Limb (tissue), 2 donors: Measurements from ENCODE around the gene PIP5K1B.

ENCODE experiments used
- DNase-seq, 2 donors: peaks; one replicate each; pipeline ENCODE4 v3.0.0-alpha.2; 2016; ENCODE audit errors: extremely low spot score in 2 of 2

PIP5K1B gene

DNA sequence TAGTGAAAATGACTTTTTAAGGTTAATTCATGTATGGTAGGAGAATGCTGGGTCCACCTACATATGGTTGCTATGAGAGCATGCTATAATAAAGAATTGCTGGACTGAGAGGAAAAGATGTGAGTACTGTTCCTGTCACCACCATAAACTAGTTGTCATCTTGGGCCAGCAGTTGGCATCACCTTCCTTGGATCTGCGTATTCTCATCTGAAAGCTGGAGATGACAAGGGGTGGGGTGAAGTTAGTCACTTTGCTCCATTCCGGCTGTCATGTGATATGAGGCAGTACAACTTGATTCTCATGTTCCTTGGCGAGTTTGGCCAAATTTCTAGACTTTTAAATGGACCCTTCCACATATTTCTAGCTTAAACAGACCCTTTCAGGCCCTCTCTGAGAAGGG lies 33.3 kb downstream of the PIP5K1B start:
- DNase-seq: no peak

DNA sequence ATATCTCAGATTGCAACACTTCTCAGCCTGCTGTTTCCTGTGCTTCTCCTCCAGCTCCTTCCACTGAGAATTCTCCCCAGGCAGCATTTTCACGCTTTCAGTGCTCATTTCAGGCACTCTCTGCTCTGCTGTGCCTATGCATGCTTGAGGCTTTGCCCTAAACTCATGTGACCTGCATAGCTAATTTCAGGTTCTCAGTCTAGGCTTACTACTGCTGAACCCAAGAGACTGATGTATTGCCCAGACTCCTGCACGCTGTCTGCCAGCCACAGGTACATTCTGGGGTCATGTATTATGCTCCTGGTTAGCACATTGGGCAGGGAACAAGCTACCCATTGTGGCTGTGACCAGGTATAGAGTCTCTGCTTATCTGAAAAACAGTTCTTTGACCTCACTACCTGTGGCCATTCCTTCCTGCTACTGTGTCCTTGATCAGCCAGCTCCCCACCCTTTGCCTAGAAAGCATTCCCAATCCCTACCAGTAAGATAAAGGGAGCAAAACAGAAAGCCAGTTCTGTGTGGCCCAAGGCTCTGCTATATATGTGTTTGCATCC lies 34.7 kb downstream of the PIP5K1B start:
- no peak for DNase-seq

DNA sequence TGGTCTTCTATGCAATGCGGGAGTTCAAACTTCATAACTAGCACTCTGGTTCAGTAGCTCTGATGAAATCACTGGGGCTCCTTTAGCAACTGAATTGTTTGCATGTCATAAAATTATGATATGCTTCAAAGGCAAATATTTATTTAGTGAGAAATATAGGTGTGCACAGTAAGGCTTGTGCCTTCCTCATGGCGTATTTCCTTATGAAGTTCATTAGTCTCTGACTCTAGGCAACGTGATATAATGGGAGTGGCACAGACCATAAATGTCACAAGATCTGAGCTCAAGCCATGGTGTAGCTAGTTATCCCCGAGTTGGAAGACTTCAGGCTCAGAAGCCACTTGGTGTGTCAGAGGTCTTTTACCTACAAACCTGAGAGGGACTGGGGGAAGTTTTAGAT lies 35.5 kb downstream of the PIP5K1B start:
- DNase-seq: no peak

DNA sequence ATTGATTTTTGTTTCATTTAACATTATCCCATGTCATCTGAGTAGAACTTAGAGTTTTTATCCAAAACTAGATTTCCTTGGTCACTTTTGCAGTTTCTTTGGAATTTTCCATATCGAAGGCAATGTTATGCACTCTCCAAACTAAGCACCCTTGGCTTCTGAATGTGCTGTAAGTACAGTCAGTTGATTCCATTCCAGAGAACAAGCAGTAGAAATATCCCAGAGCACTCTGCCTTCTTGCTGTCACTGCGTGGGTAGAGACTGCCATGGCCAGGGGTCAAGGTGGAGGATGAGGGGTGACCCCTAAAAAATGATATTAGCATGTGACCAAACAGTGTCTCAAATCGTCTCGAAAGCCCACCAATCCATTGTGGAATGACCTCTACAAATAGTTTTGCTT lies 36.2 kb downstream of the PIP5K1B start:
- no peak for DNase-seq

DNA sequence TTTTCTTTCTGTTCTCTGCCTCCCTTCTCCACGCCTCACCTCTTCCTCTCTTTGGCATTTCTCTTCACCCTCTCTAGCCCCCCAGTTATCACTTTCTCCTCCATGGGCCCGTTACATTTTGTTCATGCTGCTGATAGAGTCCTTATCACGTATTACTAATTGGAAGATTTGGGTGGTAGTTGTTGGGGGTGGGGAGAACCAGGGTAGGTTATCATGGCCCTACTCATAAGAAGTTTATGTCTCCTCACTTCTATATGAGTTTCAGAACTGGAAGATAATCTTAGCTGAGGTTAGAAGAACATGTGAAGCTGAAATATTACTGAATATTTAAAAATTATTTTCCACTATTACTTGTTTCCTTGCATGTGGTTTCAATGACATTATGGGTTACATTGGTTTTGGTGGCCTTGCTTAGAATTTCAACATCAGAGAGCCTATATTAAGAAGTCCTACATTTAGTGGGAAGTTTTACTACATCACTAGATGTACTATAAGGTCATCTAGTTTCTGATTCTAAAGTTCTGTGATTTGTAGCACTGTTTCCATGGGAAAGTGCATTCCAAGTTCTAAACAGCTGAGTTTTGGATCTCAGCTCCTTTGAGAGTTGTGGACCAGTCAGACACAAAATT lies 36.8 kb downstream of the PIP5K1B start:
- no peak for DNase-seq

DNA sequence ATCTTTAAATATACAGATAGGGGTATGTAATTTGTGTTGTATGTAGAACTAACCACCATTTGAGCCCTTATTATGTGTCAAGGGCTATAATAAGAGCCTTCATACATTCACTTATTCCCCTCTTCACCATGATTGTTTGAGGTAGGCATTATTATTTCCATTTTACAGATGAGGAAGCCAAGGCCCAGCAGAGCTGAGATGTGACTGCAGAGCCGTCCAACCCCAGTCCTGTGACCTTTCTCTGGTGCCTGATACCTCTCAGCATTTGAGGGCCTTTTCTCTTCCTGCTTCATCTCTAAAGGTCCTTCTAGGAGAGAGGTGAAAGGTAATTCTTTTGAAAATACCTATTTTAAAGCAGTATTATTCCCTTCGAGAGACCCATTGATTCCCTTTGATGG lies 37.3 kb downstream of the PIP5K1B start:
- DNase-seq: no peak

DNA sequence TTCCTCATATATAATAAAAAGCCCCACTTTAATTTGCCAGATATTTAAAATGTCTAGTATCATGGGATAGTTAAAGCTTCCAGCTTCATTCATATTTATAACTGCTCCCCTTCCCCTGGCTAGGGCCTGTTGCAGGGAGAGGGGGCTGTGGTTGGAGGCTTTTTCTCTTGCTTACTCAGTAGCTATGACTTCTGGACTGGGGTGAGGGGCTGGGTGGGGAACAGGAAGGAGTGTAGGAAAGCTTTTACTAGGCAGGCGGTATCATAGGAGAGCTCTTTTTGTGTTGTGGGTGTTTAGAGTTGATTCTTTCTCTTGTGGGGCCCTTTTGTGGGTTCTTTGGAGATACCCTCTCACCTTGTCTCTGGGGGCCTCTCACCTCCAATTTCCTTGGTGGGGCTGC lies 39.4 kb downstream of the PIP5K1B start:
- no peak for DNase-seq

DNA sequence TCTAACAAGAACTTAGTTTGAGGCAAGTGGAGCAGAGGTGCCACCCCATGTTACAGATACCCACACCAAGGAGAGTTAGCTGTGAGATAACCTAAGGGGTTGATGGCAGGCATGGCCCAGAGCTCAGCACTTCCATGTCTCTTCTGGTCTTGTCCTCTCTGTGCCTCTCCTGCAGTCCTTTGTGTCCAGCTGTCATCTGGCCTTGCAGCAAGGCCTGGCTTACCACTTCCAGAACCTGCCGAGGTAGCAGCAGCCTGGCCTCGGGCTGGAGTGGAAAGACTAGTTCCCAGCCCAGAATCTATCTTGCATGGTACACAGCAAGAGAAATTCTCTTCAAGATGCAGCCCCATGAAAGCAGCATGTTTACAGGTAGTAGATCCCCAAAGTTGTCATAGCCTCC lies 41.5 kb downstream of the PIP5K1B start:
- DNase-seq: no peak

DNA sequence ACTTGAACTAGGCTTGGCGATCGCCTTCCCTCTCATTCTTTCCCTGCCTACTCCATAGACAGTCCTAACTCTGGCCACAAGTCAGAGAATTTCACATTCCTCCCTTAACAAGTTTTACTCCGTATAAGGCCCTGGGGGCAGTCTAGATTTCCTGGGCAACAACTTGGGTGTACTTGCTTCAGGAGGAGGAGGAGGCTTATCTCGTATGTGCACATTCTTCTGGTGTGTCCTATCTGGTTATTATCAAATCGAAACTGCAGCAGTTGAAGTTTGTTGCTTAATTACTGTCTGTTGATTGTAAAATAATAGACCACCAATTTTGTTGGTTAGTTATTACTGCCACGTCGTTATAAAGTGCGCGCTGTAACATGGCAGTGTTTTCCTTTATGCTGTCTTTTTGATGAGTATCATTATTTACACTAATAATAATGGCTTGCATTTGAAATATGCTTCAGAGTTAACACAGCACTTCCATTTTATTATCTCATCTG lies 42.0 kb downstream of the PIP5K1B start:
- DNase-seq: no peak

DNA sequence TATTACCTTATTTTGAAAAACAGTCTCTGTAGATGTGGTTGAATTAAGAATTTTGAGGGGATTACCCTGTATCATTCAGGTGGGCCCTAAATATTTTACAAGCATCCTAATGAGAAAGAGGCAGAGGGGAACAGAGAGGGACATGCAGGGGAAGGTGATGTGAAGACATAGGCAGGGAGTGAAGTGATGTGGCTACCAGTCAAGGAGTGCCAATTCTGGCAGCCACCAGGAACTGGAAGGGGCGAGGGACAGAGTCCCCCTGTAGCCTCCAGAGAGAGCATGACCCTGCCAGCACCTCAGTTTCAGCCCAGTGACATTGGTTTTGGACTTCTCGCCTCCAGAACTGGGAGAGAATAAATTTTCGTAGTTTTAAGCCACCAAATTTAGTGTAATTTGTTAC lies 44.1 kb downstream of the PIP5K1B start:
- no peak for DNase-seq

DNA sequence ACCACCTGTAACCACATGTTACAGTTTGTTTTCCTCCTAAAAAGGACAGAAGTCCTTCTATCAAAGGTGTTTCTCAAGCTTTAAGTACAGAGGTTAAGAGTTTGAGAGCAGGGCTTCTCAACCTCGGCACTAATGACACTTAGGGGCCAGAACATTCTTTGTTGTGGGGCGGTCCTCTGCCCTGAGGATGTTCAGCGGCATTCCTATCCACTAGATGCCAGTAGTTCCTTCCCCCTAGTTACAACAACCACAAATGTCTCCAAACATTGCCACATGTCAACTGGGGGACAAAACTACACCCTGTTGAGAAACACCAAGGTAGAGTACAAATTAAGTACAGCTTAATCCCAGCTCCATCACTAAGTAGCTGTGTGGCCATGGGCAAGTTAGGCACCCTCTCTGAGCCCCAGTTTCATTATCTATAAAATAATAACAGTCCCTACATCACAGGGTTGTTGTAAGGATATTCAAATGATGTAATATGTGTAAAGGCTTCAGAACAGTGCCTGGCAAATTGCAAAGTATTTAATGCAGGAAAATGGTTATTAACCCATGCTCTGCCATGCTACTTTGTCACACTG lies 44.6 kb downstream of the PIP5K1B start:
- no peak for DNase-seq

DNA sequence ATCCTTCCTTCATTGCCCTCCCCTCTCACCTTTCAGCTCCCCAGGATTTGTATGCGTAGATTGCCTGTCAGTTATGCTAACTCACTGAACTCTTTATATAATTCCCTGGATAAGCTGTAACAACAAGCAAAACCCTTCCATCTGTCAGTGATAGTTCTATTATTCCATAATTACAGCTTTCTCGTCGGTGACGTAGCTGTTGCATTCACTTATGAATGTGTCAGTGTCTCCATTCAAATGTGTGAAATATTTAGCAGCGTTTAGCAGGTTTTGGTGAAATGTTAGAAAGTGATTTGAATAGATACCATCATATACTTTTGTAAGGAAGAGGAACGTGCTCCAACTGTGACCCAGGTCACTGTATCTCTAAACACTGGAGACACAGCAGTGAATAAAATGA lies 45.2 kb downstream of the PIP5K1B start:
- DNase-seq: no peak

DNA sequence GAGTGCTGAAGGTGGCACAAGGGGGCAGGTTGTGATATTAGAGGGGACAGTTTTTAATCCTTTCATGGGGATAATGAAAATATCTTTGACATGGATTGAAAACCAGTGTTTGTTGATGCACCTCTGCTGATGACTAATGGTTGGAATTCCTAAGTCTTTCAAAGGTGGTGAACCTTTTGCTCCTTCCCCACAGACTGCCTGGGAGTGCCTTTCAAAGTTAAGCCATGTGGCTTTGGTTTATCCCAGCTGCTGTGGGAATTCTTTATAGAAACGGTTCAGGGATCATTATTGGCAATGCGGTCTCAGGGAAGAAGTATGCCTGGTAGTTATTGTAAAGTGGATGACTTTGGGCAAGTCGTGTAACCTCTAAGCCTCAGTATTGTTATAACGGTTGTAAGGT lies 45.7 kb downstream of the PIP5K1B start:
- no peak for DNase-seq

DNA sequence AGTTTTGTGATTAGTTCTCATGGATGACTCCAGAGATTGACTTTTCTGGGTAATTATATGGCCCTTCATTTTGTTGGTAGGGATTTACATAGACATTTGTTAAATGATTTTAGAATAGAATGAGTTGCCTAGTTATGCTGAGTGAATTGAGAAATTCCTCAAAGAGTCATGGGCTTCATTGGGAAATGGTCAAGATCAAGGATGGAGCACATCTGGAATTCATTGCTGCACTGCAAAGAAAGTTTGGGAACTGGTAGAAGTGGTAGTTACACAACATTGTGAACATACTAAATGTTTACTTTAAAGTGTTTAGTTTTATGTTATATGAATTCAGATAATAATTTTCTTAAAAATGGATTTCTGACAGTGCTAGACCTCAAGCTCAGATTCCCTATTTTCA lies 46.5 kb downstream of the PIP5K1B start:
- DNase-seq: no peak

DNA sequence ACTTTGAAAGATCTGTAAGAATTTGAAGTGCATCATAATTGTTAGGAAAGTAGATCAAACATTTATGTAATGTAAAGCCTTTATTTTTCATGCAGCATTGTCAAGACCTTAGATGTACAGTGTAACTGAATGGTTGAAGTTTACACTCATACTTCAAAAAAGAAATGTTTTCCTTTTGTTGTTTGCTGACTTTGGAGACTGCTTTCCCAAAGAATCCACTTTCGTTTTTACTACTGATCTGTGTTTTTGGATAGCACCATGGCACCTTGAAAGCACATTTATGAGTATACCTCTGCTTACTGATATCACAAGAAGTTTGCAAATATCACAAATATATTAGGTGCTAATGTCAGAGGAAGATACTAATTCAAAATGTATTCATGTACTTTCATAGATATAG lies 50.0 kb downstream of the PIP5K1B start:
- no peak for DNase-seq

DNA sequence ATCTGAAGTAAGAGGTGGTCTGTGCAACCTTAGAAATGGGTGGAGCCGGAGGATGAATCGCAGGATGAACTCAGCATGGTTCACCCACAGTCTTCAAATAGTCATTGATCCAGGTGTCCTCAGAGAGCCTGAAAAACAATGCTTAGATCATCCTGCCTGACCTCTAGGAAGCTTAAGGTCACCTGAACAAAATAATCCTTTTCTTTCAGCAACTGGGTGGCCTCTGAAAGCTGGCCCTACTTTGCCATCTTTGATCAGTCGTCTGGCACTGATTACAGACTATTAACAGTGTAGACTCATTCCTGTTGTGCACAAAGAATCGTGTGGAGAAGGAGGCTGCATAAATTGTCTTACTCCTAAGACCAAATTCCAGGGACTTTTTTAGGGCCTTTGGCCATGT lies 50.7 kb downstream of the PIP5K1B start:
- DNase-seq: no peak

DNA sequence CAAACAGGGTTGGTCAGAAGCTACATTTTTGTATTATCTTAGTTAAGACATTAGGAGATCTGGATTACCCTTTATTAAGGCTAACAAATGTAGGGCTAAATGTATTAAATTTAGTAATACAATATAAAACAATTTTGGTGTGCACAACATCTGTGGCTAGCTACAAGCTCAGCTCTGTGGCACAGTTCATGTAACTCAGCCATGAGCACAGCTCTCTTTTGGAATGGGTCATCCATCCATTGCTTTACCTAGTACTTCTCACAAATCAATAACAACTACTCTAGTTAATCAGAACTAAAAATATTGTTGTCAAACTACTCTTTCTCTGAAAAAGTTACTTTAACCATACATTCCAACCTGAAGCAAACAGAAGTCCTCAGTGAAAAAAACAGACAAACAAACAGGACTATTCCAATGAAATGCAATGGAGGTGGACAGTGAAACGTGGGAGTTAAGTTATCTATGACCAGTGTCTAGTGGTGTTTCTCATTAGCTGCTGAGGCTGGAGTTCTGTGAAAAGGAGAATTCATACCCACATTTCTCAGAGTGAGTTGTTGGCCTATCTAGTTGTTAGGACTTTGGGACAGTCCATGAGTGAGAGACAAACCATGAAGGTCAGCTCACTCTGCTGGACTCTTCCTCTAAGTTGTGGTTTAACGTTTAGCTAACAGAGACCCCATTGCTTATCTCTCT lies 55.1 kb downstream of the PIP5K1B start:
- no peak for DNase-seq

DNA sequence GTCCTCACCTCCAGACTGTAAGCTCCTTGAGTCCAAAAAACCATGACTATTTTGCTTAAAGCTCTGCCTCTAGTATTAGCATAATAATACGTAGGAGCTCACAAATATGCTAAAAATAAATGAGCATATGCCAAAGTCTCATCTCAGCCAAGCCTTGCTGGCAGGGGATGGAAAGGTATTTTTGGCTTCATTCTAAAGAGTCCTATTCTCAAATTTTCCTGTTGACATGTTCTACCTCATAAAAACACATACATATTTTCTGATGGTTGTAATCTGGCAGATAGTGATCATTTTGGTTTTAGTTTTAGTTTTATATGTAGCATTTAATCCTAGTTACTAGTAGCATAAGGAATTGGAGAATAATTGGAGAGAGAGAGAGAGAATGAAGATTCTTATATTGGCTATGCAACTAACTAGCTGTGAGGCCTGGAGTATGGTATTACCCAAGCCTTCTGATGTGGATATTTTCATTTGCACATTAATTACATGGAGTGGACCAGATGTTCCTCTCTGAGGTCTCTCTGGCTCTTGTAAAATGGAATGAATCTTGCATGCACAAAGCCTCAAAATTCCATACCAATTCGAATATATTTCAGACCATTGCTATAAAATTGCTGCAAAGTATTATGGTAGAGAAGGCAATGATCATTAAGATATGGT lies 55.8 kb downstream of the PIP5K1B start:
- no peak for DNase-seq

DNA sequence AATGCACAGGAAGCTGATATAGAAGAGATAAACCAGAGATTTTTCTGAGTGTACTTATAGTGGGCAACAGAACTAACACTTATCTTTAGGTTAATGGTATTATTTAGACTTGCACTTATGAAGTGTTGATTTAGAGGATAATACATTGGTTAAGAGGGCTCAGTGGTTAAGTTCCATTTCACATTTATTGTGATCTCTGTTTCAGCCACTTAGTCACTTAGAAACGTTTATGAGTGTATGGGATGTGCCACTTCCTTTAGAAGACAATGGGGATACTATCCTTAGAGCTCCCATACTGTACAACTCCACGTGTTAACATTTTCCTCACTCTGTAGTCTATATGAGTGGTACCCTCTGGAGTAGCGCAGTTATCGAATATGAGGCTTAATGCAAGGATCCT lies 57.5 kb downstream of the PIP5K1B start:
- no peak for DNase-seq

DNA sequence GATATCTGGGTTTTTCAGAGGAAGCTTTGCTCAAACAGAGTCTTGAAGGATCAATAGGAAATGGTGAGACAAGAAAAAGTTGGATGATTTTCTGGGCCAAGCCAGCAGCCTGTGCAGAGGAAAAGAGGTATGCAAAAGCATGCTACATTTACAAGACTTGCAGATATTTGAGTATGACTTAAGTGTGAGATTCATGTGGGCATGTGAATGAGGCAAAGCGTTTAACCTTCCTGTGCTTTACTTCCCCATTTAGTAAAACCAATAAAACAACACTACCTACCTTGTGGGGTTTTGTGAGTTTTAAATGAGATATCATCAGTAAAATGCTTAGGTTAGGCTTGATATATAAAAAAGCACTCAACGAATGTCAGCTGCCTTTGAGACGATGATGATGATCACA lies 58.1 kb downstream of the PIP5K1B start:
- DNase-seq: no peak

DNA sequence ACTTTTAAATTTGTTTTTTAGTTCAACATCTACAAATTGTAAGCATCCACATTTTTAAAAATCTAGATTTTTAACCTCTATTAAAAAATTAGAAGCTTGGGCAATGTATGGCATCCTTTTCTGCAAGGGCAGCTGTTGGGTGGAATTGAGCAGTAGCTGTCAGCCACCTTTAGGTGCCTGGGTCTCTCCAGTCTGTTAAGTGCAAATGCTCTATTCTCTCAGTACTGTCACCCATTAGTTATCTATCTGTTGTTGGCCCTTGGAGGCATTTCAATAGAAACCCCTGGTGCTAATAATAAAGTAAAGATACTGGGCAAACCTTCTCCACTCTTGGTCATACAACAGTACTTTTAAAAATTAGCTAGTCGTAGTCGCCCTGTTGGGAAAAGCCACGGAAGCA lies 63.6 kb downstream of the PIP5K1B start:
- DNase-seq: no peak

DNA sequence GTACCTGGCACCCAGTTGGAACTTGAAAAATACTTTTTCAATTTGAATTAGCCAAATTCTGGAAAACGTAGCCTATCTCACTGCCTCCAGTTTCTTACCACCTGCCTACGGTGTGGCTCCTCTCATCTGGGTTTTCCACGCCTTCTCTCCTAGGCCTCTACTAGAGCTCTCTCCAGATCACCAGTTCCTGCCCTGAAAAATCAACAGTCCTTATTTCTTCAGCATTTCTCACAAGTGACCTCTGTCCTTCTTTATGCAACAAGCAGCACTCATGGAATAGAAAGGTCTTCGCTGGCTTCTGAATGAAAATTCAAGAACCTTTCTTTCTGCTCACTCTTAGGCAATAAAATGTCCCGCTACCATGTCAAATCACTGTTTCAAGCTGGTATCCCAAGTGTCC lies 64.8 kb downstream of the PIP5K1B start:
- no peak for DNase-seq
